Small intestine (tissue), 7 donors: Measurements from ENCODE around the gene ABCC10. TPM values are rescaled to one million over a fixed set of nuclear protein-coding genes. Genes with fewer than 3 reads are reported as not detected.
"Not testable (repeated sequence)": the region's sequence is repeated elsewhere in the genome, so short reads cannot be mapped to it uniquely, and the experiment has no call there.

ENCODE experiments used
- DNase-seq, 2 donors: peaks; one replicate each; pipeline versions ENCODE4 v3.0.0 to v3.0.0-alpha.2; 2013
- FAIRE-seq: peaks from 2 replicates; lab custom pipeline; 2012; peaks lifted over from hg19 to GRCh38; lab: Jason Lieb, UNC
- H3K27ac ChIP-seq, 3 donors: one replicate each; pipeline ENCODE4 v1.5.1; 2013; ENCODE audit warnings: low read length in 2 of 3, mild to moderate bottlenecking in 2 of 3, control low read depth in 1 of 3, inconsistent platforms in 1 of 3, low read depth in 1 of 3, moderate library complexity in 1 of 3
- H3K27me3 ChIP-seq, 3 donors: one replicate each; pipeline ENCODE4 v1.6.1; 2013; ENCODE audit warnings: low read length in 3 of 3, inconsistent platforms in 1 of 3; ENCODE audit not compliant: control insufficient read depth in 3 of 3, insufficient read depth in 3 of 3
- H3K36me3 ChIP-seq, 3 donors: one replicate each; pipeline ENCODE4 v1.6.1; 2013; ENCODE audit warnings: low read length in 3 of 3, inconsistent platforms in 1 of 3, low read depth in 1 of 3, mild to moderate bottlenecking in 1 of 3, moderate library complexity in 1 of 3; ENCODE audit not compliant: control insufficient read depth in 3 of 3, insufficient read depth in 2 of 3
- H3K4me1 ChIP-seq, 3 donors: one replicate each; pipeline ENCODE4 v1.6.1; 2013; ENCODE audit warnings: low read length in 2 of 3, inconsistent platforms in 1 of 3, low read depth in 1 of 3, mild to moderate bottlenecking in 1 of 3, moderate library complexity in 1 of 3; ENCODE audit not compliant: control insufficient read depth in 3 of 3, insufficient read depth in 2 of 3
- H3K4me3 ChIP-seq, 3 donors: one replicate each; pipeline ENCODE4 v1.5.1; 2013; ENCODE audit warnings: low read length in 3 of 3, control low read depth in 1 of 3, inconsistent platforms in 1 of 3, low read depth in 1 of 3, mild to moderate bottlenecking in 1 of 3, moderate library complexity in 1 of 3
- H3K9me3 ChIP-seq, 2 donors: one replicate each; pipeline ENCODE4 v1.6.1; 2013; ENCODE audit warnings: low read depth in 1 of 2, low read length in 1 of 2; ENCODE audit not compliant: control insufficient read depth in 2 of 2, insufficient read depth in 1 of 2
- WGBS, 3 donors: extraction: QIAGEN DNeasy Blood & Tissue Kit; methylation state at CpG; one replicate each; pipeline ENCODE4 v1.1.7; 2013; 5-methylcytosine and 5-hydroxymethylcytosine counted together
- polyA plus RNA-seq, 4 donors: library from polyadenylated mRNA; stranded (reverse) in 3 of 4; unstranded in 1 of 4; fragments of 200-250 nt in 3 of 4; fragments of 120-200 nt in 1 of 4; gene quantifications; one replicate each; pipeline versions ENCODE4 v1.2.1 to v1.2.3, GENCODE V29; 2013
- donor health status: healthy with polysubstance abuse.
- donor health status: control.
- donor health status: control.
- donor health status: Bipolar disorder and iron deficiency.
- donor health status: healthy.

ABCC10 gene
- polyA plus RNA-seq, 4 donors = 15.7 to 31.1 (median 22.2) TPM

DNA sequence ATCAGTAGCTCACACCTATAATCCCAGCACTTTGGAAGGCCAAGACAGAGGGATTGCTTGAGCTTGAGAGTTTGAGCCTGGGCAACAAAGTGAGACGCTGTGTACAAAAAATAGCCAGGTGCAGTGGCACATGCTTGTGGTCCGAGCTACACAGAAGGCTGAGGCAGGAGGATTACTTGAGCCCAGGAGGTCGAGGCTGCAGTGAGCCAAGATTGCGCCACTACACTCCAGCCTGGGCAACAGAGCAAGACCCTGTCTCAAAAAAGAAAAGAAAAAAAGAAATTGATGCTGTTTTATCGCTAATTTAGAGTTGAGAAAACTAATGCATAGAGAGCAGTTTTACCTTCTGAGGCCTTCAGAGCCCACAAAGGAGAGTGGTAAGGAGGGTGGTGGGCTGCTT is 71.0 kb downstream of the ABCC10 start:
- H3K27ac ChIP-seq, DNase-seq, H3K9me3 ChIP-seq, FAIRE-seq, H3K27me3 ChIP-seq, H3K4me3 ChIP-seq: not testable (repeated sequence)
- peaks cover 8 to 86% (median 18%) of the 10 kb centered on the region in 3 donors for H3K36me3 ChIP-seq
- peaks cover 8 to 36% (median 12%) of the 10 kb centered on the region in 3 donors for H3K4me1 ChIP-seq
- 97% methylated on average over 5 of the region's 5 CpGs for WGBS, 3 donors

DNA sequence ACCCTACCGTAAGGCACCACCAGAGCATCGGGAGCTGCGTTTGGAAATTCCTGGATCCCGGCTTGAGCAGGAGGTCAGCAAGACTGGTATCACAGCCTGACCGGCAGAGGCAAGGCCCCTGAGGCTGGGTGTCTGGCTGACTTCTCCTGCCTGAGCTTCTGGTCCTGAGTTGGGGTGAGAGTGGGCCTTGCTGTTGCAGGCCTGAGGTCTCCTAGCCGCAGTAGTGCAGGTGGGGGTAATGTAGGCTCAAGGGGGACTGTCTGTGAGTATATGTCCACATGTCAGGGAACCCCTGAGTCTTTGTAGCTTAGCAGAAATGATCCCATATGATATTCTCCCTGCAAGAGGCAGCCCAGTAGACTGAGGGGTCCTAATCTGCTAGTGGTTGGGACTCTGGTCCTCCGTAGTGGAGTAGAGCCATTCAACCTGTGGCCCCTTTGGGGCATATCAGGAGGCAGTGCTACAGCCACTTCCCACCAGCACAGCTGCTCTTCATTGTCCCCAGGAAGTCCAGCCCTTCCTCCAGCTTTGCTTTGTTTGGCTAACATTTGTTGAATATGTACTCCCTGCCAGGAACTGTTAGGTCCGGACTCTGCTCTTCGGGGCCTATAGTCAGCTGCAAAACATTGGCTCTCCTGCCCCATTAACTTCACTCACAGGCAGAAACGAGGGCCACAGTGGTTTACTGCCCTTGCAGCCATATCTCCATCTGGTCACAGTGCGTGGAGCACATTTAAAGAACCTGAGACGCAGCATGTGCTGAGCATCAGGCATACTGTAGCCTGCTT is 71.9 kb downstream of the ABCC10 start:
- Histone ChIP-seq H3K4me1 (peaks cover 8 to 27% (median 8%) of the 10 kb centered on the region in 3 donors), H3K4me3 (no peak overlapping the region), H3K27me3 (no peaks in the 10 kb centered on the region), H3K27ac (peak overlapping the region in 1 of 3 donors; percentile 15), H3K9me3 (no peaks in the 10 kb centered on the region), H3K36me3 (peaks cover 8 to 91% (median 23%) of the 10 kb centered on the region in 3 donors)
- DNase-seq (no peak), FAIRE-seq (no peak)
- WGBS, 3 donors = 87 to 91% (median 88%) methylated on average over 12 of the region's 12 CpGs

Other genes starting within 250 kb of the ABCC10 start
- 10 to 100 TPM; 22.2 to 86.2 (median 52.5) TPM for gene CUL9, start 245.3 kb upstream of the ABCC10 start, polyA plus RNA-seq
- 100 to 1,000 TPM; 192 to 370 (median 327) TPM for gene DNPH1, start 198.1 kb upstream of the ABCC10 start, polyA plus RNA-seq
- gene TTBK1, start 184.1 kb upstream of the ABCC10 start, polyA plus RNA-seq = 1 to 10 TPM in 2 of 4 donors, under 1 TPM in 2; 0.89 to 2.1 (median 1.0) TPM
- under 1 TPM in 2 of 4 donors, not detected in 2; 0.10 to 0.50 TPM for gene SLC22A7, start 129.3 kb upstream of the ABCC10 start, polyA plus RNA-seq
- 1 to 10 TPM in 3 of 4 donors, under 1 TPM in 1; 0.89 to 3.4 (median 2.5) TPM for gene CRIP3, start 118.7 kb upstream of the ABCC10 start, polyA plus RNA-seq
- gene ZNF318, start 57.9 kb upstream of the ABCC10 start, polyA plus RNA-seq = 10 to 100 TPM in 1 of 4 donors, 1 to 10 TPM in 3; 3.5 to 18.1 (median 5.0) TPM
- 1 to 10 TPM in 1 of 4 donors, under 1 TPM in 1, not detected in 2; 0.72 to 1.3 TPM for gene DLK2, start 28.0 kb downstream of the ABCC10 start, polyA plus RNA-seq
- 10 to 100 TPM; 17.2 to 34.5 (median 29.8) TPM for gene TJAP1, start 50.0 kb downstream of the ABCC10 start, polyA plus RNA-seq
- gene LRRC73, start 82.8 kb downstream of the ABCC10 start, polyA plus RNA-seq = under 1 TPM; 0.22 to 0.54 (median 0.38) TPM
- gene YIPF3, start 89.4 kb downstream of the ABCC10 start, polyA plus RNA-seq = 100 to 1,000 TPM in 1 of 4 donors, 10 to 100 TPM in 3; 49.0 to 121 (median 71.8) TPM
- 10 to 100 TPM in 3 of 4 donors, 1 to 10 TPM in 1; 10.0 to 38.7 (median 23.7) TPM for gene POLR1C, start 89.5 kb downstream of the ABCC10 start, polyA plus RNA-seq
- gene XPO5, start 148.5 kb downstream of the ABCC10 start, polyA plus RNA-seq = 10 to 100 TPM in 2 of 4 donors, 1 to 10 TPM in 2; 5.1 to 26.0 (median 8.8) TPM
- gene POLH, start 148.6 kb downstream of the ABCC10 start, polyA plus RNA-seq = 1 to 10 TPM; 2.0 to 8.8 (median 3.1) TPM
- gene GTPBP2, start 201.7 kb downstream of the ABCC10 start, polyA plus RNA-seq = 10 to 100 TPM; 33.7 to 81.6 (median 45.7) TPM
- 10 to 100 TPM; 29.1 to 59.4 (median 46.3) TPM for gene MAD2L1BP, start 208.3 kb downstream of the ABCC10 start, polyA plus RNA-seq
- gene RSPH9, start 217.5 kb downstream of the ABCC10 start, polyA plus RNA-seq = 1 to 10 TPM in 1 of 4 donors, under 1 TPM in 3; 0.42 to 1.1 (median 0.76) TPM